Measurements from ENCODE around the gene LIN9.

DNA sequence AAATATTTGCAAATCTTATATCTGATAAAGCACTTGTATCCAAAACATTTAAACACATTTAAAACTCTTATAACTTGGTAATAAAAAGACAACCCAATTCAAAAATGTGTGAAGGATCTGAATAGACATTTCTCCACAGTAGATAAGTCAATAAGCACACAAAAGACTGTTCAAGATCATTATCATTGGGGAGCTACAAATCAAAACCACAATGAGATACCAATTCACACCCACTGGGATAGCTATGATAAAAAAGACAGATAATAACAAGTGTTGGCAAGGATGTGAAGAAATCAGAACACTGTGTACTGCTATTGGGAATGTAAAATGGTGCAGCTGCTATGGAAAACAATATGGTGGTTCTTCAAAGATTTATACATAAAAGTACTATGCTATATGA lies 5.1 kb upstream of the LIN9 start:
- TF ChIP-seq ARNT (IDR thresholded peaks at IDR 0.05) (no peak), FOXM1 (IDR thresholded peaks at IDR 0.05; ENCODE audit: borderline replicate concordance) (no peak), ELF4 (IDR thresholded peaks at IDR 0.05) (no peak), SUZ12 (IDR thresholded peaks at IDR 0.05) (no peak), FOXA1 (IDR thresholded peaks at IDR 0.05) (no peak), BHLHE40 (IDR thresholded peaks at IDR 0.05; ENCODE audit: borderline replicate concordance) (no peak), L3MBTL2 (conservative IDR thresholded peaks at IDR 0.05) (no peak), SP1 (IDR thresholded peaks at IDR 0.05) (no peak)

Data from HEK293T (cell line).